SHP77 treated with DMSO at 0.1 percent for 48 hours (cell line): Measurements from ENCODE around the gene GNAZ.
"Not testable (repeated sequence)": the region's sequence is repeated elsewhere in the genome, so short reads cannot be mapped to it uniquely, and the experiment has no call there.

Experiments used
- DNase-seq: peaks from one replicate; lab custom pipeline; 2025; lab: John Stamatoyannopoulos, UW

Gene GNAZ

GRCh38 chr22:23070418-23071229 lies at the start of gene GNAZ:
GNAZ (plus strand) TSS chr22:23070519; CDS start chr22:23095696, 25,177 bp downstream.
- no peak for DNase-seq

GRCh38 chr22:23020659-23021293 lies 49.5 kb upstream of the GNAZ start:
- DNase-seq, result no peak

- DNase-seq, result not testable (repeated sequence)
These were observed 48.5 kb upstream of the GNAZ start for GRCh38 chr22:23021660-23022353.

- DNase-seq, result no peak
These were observed 47.0 kb upstream of the GNAZ start for GRCh38 chr22:23023294-23023693.

DNA sequence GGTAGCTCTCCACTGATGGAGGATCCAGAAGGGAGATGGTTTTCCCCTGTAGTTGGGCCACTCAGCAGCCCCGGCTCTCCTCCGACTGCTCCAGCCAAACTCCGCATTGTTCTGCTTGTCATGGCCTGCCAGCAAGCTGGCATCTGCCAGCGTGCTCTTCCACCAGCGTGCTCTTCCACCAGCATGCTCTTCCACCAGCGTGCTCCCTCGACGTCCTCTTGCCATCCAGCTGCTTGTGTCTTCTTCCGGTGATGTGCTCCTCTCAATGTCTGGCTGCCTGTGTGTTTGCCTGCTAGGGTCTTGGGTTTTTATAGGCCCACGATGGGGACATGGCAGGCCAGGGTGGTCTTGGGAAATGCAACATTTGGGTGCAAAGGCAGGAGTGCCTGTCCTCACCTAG lies 43.5 kb upstream of the GNAZ start:
- no peak for DNase-seq

GRCh38 chr22:23027849-23028248 lies 42.5 kb upstream of the GNAZ start:
- not testable (repeated sequence) for DNase-seq

- DNase-seq, result no peak
These were observed 40.6 kb upstream of the GNAZ start for GRCh38 chr22:23029521-23030228.

DNA sequence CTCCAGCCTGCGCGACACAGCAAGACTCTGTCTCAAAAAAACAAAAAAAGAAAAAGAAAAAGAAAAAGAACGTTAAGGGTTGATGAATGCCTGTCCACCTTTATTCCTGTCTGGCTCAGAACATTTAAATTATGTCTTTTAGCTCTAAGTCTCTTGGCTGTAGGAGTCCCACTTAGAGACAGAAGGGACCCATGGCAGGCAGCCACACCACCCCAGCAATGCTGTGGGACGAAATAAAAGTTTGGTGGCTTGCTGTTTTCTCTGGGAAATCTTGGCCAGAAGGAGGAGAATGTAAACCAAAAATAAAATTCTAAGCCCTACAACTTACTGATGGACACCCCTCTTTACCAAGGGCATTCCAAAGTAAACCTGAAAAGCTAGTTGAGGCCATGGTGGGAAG lies 38.9 kb upstream of the GNAZ start:
- DNase-seq, result no peak

GRCh38 chr22:23031786-23032185 lies 38.5 kb upstream of the GNAZ start:
- DNase-seq, result no peak

GRCh38 chr22:23032658-23033057 lies 37.7 kb upstream of the GNAZ start:
- no peak for DNase-seq

- no peak for DNase-seq
These were observed 37.0 kb upstream of the GNAZ start for GRCh38 chr22:23033116-23033905.

DNA sequence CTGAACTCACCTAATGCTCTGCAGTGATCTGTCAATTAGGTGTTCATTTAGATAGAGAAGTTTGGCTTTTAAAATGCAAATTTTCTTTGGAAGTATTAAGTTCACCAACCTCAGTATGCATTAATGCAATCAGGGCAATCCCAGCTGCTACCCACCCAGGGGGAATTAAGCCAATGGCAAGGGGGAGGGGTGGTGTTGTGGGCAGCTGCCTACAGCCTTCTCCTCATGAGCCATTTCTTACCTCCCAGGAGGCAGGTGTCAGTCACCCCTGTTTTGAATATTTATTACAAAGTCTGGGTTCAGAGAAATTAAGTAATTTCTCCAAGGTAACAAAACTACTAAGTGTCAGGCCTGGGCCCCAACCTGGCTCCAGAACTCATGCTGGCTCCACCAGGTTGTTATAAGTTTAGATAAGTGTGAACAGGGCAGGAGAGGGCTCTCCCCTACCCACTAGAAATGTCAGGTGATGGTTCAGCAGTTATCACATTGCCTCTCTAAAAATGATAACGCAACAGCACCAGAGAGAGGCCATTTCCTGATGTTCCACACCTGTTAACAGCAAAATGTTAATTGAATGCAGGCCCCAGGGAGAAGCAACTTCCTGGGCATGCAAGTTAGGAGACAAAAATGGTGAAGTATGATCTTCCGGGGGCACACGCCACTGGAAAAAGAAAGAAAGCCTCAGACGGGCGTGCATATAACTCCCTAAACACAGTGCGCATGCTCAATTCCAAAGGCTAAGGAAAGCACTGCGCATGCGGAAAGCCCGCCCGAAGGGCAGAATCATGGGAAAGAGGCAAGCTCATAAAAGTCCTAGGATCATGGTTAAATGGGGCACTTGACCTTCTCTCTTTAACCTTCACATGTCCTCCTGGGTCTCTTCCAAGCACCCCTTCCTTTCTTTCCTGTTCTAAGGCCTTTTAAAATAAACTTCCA lies 35.4 kb upstream of the GNAZ start:
- no peak for DNase-seq

DNA sequence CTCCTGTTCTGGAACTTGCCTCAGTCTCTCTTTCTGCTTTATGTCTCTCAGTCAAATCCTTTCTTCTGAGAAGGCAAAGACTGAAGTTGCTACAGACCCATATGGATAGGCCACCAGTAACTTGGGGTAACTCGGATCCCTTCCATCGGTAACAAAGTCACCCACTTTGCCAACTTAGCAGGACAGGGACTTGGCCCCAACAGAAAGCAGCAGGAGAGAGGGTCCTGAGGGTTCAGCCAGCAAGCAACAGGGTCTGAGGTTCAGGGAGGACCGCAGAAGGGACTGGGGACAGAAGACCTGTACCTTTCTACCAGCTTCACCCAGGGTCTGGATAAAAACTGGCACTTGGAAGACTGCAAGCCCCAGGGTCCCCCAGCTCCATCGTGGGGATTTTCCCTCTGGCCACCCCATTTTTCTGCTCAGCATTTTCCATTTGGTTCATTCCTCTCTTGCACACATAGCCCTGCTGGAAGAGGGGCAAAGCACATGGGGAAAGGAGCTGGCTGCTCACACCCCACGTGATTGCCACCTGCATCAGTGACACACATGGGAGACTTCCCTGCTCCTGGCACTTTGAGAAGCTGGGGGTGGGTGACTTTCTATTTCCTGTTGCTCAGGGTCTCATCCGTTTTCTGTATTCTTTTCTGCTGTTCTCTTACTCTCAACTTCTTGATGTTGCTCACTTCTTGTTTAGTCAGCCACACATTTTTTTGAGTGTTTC lies 34.6 kb upstream of the GNAZ start:
- no peak for DNase-seq

DNA sequence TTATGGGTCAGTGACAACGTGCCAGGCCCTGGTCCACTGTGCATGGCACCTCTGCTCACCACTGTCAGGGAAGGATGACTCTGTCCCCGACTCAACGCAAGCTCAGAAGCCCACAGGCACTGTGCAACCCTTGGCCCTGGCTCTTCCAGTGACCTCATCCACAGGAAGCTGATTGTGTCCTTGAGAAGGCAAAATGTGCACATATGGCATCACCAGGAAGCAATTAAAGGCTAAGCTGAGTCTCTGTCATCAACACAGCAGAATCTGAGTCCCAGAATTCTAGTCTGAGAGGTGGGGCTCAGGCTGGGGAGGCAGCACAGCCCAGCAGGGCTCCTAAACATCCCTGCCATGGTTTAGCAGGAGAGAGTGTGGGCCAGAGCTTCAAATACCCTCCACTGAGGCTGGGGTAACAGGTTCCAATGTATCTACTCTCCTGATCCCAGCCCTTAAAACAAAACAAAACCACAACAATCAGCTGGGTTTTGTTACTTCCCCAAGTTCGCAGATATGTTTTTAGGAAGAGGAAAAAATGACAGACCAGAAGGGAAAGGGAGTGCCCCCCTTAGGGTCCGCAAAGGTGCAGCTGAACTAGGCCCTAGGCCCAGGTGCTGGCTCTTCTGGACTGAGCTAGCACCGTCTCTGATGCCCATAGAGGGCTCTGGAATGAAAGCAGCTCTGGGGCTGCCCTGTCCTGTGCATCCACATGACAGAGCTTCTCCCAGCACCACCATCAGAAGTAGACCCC lies 33.5 kb upstream of the GNAZ start:
- no peak for DNase-seq

GRCh38 chr22:23037429-23038333 lies 32.6 kb upstream of the GNAZ start:
- no peak for DNase-seq

- no peak for DNase-seq
These were observed 32.0 kb upstream of the GNAZ start for GRCh38 chr22:23038334-23038642.

DNA sequence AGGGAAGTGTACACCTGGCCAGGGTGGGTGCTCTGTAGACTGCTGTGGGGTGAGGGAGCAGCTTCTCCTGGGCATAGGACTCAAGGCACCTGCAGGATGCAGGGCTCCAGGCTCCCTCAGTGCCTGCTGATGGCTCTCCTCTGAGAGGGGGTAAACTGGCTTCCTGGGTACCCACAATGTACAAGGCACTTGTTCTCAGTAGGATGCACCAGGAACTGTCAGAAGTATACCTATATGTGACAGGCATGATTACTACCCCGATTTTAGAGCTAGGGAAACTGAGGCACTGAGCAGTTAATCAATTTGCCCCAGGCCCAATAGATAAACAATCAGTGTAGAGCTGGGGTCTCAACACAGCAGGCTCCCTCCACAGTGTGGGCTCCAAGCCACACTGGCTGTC lies 31.4 kb upstream of the GNAZ start:
- no peak for DNase-seq

DNA sequence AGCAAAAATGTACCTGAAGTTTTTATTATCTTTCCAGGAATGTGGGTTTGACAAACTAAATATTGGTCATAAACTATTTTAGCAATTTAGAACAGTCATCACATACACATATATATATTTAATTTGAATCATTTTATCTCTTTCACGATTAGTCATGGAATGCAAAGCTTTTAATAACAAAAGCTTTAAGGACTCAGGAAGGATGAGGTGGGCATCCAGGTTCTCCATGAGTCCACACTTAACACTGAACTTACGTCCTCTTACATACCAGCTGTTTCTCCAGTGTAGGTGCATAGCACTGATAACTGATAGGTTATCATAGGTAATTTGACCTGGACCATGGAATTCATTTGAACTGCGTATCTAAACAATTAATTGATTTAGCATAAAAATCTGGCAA lies 28.1 kb upstream of the GNAZ start:
- no peak for DNase-seq
